Panc1 (cell line): ENCODE results near the gene DKK3. TPM values are rescaled to one million over a fixed set of nuclear protein-coding genes. Genes with fewer than 3 reads are reported as not detected.

Experiments
- ATAC-seq: fragments of 200-7000 bp; cut with Tn5 transposase; 2 replicates; pipeline ENCODE4 v1.9.1; 2020; ENCODE audit warnings: mild to moderate bottlenecking, moderate library complexity
- BruUV-seq: library from RNA; stranded (reverse); fragments of 400-500 nt; replicated peaks from 2 replicates; lab custom pipeline; 2021; lab: Mats Ljungman, UMichigan
- CTCF ChIA-PET: fragments of 300-600 bp; sonication (Branson Sonifier 250); formaldehyde crosslinking; loops from one replicate; lab custom pipeline; 2022; ENCODE audit warnings: antibody characterized with exemption; lab: Charles Lee
- POLR2A ChIA-PET: fragments of 300-600 bp; sonication (Branson Sonifier 250); formaldehyde crosslinking; loops from one replicate; lab custom pipeline; 2022; ENCODE audit warnings: antibody characterized with exemption; lab: Charles Lee
- DNase-seq: peaks from one replicate; pipeline ENCODE4 v3.0.0-alpha.2; 2010; ENCODE audit warnings: low read depth, low spot score
- H3K27ac ChIP-seq: 2 replicates; pipeline ENCODE4 v1.5.1; 2011; ENCODE audit warnings: mild to moderate bottlenecking, low read length, inconsistent platforms
- H3K27me3 ChIP-seq: fragments of 200-500 bp; sonication (Bioruptor generic); 2 replicates; pipeline ENCODE4 v1.6.0; 2014; ENCODE audit warnings: low read length, inconsistent platforms; ENCODE audit not compliant: control insufficient read depth, insufficient read depth
- H3K36me3 ChIP-seq: fragments of 200-500 bp; sonication (Bioruptor generic); 2 replicates; pipeline ENCODE4 v1.5.1; 2014; ENCODE audit warnings: inconsistent platforms, mild to moderate bottlenecking, low read length, moderate library complexity; ENCODE audit not compliant: control insufficient read depth, insufficient read depth
- H3K4me1 ChIP-seq: 2 replicates; pipeline ENCODE4 v1.5.1; 2011; ENCODE audit warnings: inconsistent platforms, mild to moderate bottlenecking, low read length, moderate library complexity; ENCODE audit not compliant: control insufficient read depth, insufficient read depth
- H3K4me3 ChIP-seq, 2 experiments: 2 replicates each; pipeline ENCODE4 v1.5.1; 2011 to 2012; ENCODE audit warnings: low read depth in 2 of 2, low read length in 2 of 2, mild to moderate bottlenecking in 2 of 2, inconsistent platforms in 1 of 2, moderate library complexity in 1 of 2
- H3K9me3 ChIP-seq: fragments of 200-500 bp; sonication (Bioruptor generic); 2 replicates; pipeline ENCODE4 v1.5.1; 2014; ENCODE audit warnings: low read depth, mild to moderate bottlenecking, inconsistent platforms, low read length, moderate library complexity; ENCODE audit not compliant: control insufficient read depth, insufficient read depth
- CTCF ChIP-seq: fragments of 450-650 bp; IDR thresholded peaks from 2 replicates; pipeline ENCODE4 v1.5.1; 2017; ENCODE audit warnings: mild to moderate bottlenecking
- POLR2AphosphoS5 ChIP-seq: IDR thresholded peaks from 2 replicates; pipeline ENCODE4 v1.6.1; 2012; ENCODE audit warnings: mild to moderate bottlenecking, low read depth, low read length, moderate library complexity
- REST ChIP-seq, 2 experiments: IDR thresholded peaks; 2 replicates each; pipeline ENCODE4 v1.6.1; 2011 to 2012; ENCODE audit warnings: low read depth in 2 of 2, control low read depth in 1 of 2, low read length in 1 of 2, mild to moderate bottlenecking in 1 of 2, moderate library complexity in 1 of 2; ENCODE audit not compliant: insufficient read depth in 1 of 2
- SIN3A ChIP-seq: IDR thresholded peaks from 2 replicates; pipeline ENCODE4 v1.6.1; 2012; ENCODE audit warnings: low read depth, mild to moderate bottlenecking, low read length, moderate library complexity, borderline replicate concordance; ENCODE audit not compliant: insufficient read depth
- TCF7L2 ChIP-seq: IDR thresholded peaks from 2 replicates; pipeline ENCODE4 v1.6.1; 2011; ENCODE audit warnings: mild to moderate bottlenecking, low read depth, low read length, inconsistent platforms
- in situ Hi-C: cut with HindIII; loops from 2 replicates; pipeline ENCODE4 v1.10.0; 2016; ENCODE audit warnings: low sequenced_read_pairs, low pct_unique_long_range_greater_than_20kb
- intact Hi-C: fragments of 100-400 bp; cut with micrococcal nuclease; formaldehyde crosslinking; loops from one replicate; pipeline ENCODE4 v1.10.0; 2022; ENCODE audit not compliant: unreplicated experiment
- total RNA-seq: library from RNA; stranded (reverse); gene quantifications from one replicate; pipeline ENCODE4 v1.2.1, GENCODE V29; 2021; ENCODE audit not compliant: unreplicated experiment

The DKK3 gene
- total RNA-seq, 1 experiment from 2014 or later = 116 TPM

DNA sequence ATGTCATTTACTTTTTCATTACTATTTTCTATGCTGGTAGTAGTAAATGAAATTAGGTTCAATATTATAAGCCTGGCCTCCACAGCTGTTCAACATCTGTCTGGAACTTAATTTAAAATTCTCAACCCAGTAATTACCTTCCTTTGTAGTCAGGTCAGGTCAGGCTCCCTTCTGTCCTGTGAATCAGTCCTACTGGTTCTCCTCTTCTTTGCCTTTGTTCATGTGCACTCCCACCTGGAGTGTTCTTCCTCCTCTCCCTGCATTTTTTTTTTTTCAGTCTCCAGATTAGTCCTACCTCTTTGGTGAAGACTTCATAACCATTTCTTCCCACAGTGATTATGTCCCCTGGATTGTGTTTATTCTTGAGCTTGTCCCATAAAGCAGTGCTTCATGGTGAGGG is 67.9 kb downstream of the DKK3 start:
- TF ChIP-seq CTCF (no peak), REST (IDR thresholded peaks at IDR 0.05; ENCODE audit: insufficient read depth in 1 of 2, low read depth in 2 of 2, low read length in 1 of 2) (no peak), TCF7L2 (no peak), POLR2AphosphoS5 (no peak), SIN3A (no peak)
- no peaks in the 10 kb centered on the region for H3K9me3 ChIP-seq
- ChIA-PET CTCF (no interaction called here), POLR2A (no interaction called here)
- H3K4me3 ChIP-seq = no peak overlapping the region
- ATAC-seq (no peak), DNase-seq (no peak)
- peaks cover 30% of the 10 kb centered on the region for H3K36me3 ChIP-seq
- H3K4me1 ChIP-seq = no peaks in the 10 kb centered on the region
- in situ Hi-C loops = no loop called here
- no peaks in the 10 kb centered on the region for H3K27me3 ChIP-seq
- no peak overlapping the region for H3K27ac ChIP-seq
- intact Hi-C loops = no loop called here
- no TSS peak for BruUV-seq

DNA sequence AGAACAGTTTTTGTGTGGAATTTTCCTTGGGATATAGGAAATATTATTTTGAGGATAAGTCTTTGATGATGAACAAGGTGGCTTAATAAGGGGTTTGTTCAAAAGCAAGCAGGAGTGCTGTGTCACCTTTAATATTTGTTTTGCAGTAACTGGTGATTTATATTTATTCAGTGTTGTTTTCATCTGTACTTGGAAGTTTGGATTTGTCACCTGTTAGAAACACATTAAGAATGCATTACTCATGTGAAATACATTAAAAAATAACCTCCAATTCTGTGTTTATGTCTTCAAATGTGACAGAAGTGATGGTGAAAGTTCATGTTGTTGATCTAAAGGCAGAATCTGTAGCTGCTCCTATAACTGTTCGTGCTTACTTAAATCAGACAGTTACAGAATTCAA is 70.5 kb downstream of the DKK3 start:
- Histone ChIP-seq H3K27me3 (no peaks in the 10 kb centered on the region), H3K9me3 (no peaks in the 10 kb centered on the region), H3K4me3 (no peak overlapping the region), H3K4me1 (no peaks in the 10 kb centered on the region), H3K36me3 (peaks cover 31% of the 10 kb centered on the region), H3K27ac (no peak overlapping the region)
- no TSS peak for BruUV-seq
- intact Hi-C loops = no loop called here
- TF ChIP-seq TCF7L2 (no peak), CTCF (no peak), POLR2AphosphoS5 (no peak), SIN3A (no peak), REST (IDR thresholded peaks at IDR 0.05; ENCODE audit: insufficient read depth in 1 of 2, low read depth in 2 of 2, low read length in 1 of 2) (no peak)
- CTCF ChIA-PET = no interaction called here
- POLR2A ChIA-PET = no interaction called here
- ATAC-seq = no peak; the same call in 1 of the 2 replicates
- in situ Hi-C loops = no loop called here
- peak; percentile 77 for DNase-seq
